Fibroblast of lung (primary cell): Measurements from ENCODE around the gene PLCB2. TPM values are rescaled to one million over a fixed set of nuclear protein-coding genes. Genes with fewer than 3 reads are reported as not detected.

Source experiments
- DNase-seq, 2 donors: peaks; one replicate each; pipeline versions ENCODE4 v3.0.0 to v3.0.0-alpha.2; 2010; ENCODE audit warnings: low read depth in 2 of 2
- H2AFZ ChIP-seq: 2 replicates; pipeline ENCODE4 v1.5.1; 2012; ENCODE audit warnings: low read length, control low read depth, inconsistent platforms
- H3K27ac ChIP-seq: 2 replicates; pipeline ENCODE4 v1.5.1; 2011; ENCODE audit warnings: low read length, control low read depth; ENCODE audit not compliant: insufficient read depth
- H3K27me3 ChIP-seq: 2 replicates; pipeline ENCODE4 v1.5.1; 2011; ENCODE audit warnings: mild to moderate bottlenecking, low read length; ENCODE audit not compliant: control insufficient read depth, insufficient read depth
- H3K36me3 ChIP-seq: 2 replicates; pipeline ENCODE4 v1.5.1; 2011; ENCODE audit warnings: low read length; ENCODE audit not compliant: control insufficient read depth, insufficient read depth
- H3K4me1 ChIP-seq: 2 replicates; pipeline ENCODE4 v1.5.1; 2011; ENCODE audit warnings: low read length; ENCODE audit not compliant: control insufficient read depth, insufficient read depth; ENCODE audit errors: extremely low read depth
- H3K4me2 ChIP-seq: 2 replicates; pipeline ENCODE4 v1.5.1; 2011; ENCODE audit warnings: low read length, control low read depth; ENCODE audit not compliant: insufficient read depth; ENCODE audit errors: extremely low read depth
- H3K4me3 ChIP-seq, 4 experiments: fragments of 200-600 bp in 1 of 4; sonication (generic) in 1 of 4; replicated peaks in 1 of 4; 2 replicates each; pipeline ENCODE4 v1.5.1; 2011 to 2016; ENCODE audit warnings: low read length in 4 of 4, low read depth in 3 of 4, mild to moderate bottlenecking in 3 of 4, control low read depth in 2 of 4, inconsistent platforms in 1 of 4, mixed read lengths in 1 of 4; ENCODE audit not compliant: insufficient read depth in 1 of 4; ENCODE audit errors: control extremely low read depth in 1 of 4
- H3K79me2 ChIP-seq: 2 replicates; pipeline ENCODE4 v1.5.1; 2012; ENCODE audit warnings: mild to moderate bottlenecking, low read length, inconsistent platforms; ENCODE audit not compliant: control insufficient read depth, insufficient read depth
- H3K9ac ChIP-seq: 2 replicates; pipeline ENCODE4 v1.5.1; 2011; ENCODE audit warnings: mild to moderate bottlenecking, low read length, control low read depth; ENCODE audit not compliant: insufficient read depth
- H3K9me3 ChIP-seq: 2 replicates; pipeline ENCODE4 v1.5.1; 2012; ENCODE audit warnings: low read depth, low read length; ENCODE audit not compliant: control insufficient read depth, insufficient read depth
- H4K20me1 ChIP-seq: 2 replicates; pipeline ENCODE4 v1.5.1; 2011; ENCODE audit warnings: low read length; ENCODE audit not compliant: control insufficient read depth, insufficient read depth; ENCODE audit errors: extremely low read depth
- CTCF ChIP-seq, 2 donors: IDR thresholded peaks in 1 of 2; conservative IDR thresholded peaks in 1 of 2; 1 replicate in 1 of 2; 2 replicates in 1 of 2; pipeline ENCODE4 v1.5.1; 2011 to 2012; ENCODE audit warnings: low read length in 2 of 2, control low read depth in 1 of 2, inconsistent platforms in 1 of 2, low read depth in 1 of 2, mild to moderate bottlenecking in 1 of 2
- EZH2 ChIP-seq: IDR thresholded peaks from 2 replicates; pipeline ENCODE4 v1.5.1; 2012; ENCODE audit warnings: low read length, control low read depth, mild to moderate bottlenecking; ENCODE audit errors: missing control alignments
- polyA plus RNA-seq, 2 donors: library from polyadenylated mRNA; depleted of rRNA in 1 of 2; stranded (reverse) in 1 of 2; unstranded in 1 of 2; fragments of >200 nt; gene quantifications; 2 replicates each; pipeline ENCODE4 v1.2.1, GENCODE V29; 2011 to 2012; ENCODE audit warnings: missing spikeins in 1 of 2
- total RNA-seq: library from RNA; depleted of rRNA; stranded (reverse); fragments of >200 nt; gene quantifications from 2 replicates; pipeline ENCODE4 v1.2.1, GENCODE V29; 2014

PLCB2 gene
- total and polyA plus RNA-seq, 2 donors (not counting 1 experiment from before 2014, with no cell fraction given): under 0.01 to 0.40 TPM

DNA sequence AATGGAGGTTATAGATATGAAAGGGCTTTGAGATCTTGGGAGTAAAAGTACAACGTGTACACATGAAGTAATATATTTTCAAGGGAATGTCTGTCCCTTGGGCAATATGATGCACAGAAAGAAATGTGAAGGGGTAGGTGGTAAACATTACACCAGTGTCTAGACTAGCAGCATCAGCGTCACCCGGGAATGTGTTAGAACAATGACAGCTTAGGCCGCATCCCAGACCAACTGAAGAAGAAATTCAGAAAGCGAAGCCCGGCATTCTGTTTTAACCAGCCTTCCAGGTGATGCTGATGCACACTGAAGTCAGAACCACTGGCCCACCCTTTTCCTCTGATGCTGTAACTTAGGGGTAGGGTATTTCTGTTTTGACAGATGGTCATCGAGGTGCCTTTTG lies 22.1 kb upstream of the PLCB2 start:
- DNase-seq: no peak
- H3K9me3 ChIP-seq: no peaks in the 10 kb centered on the region
- no peak overlapping the region for H3K9ac ChIP-seq
- H3K4me3 ChIP-seq: no peak overlapping the region
- peaks cover 12% of the 10 kb centered on the region for H3K4me1 ChIP-seq
- H3K4me2 ChIP-seq: no peak overlapping the region
- H3K79me2 ChIP-seq: peaks cover 2% of the 10 kb centered on the region
- no peak overlapping the region for H2AFZ ChIP-seq
- H3K27ac ChIP-seq: no peak overlapping the region
- H3K27me3 ChIP-seq: no peaks in the 10 kb centered on the region
- no peak for TF ChIP-seq EZH2
- H4K20me1 ChIP-seq: no peaks in the 10 kb centered on the region
- H3K36me3 ChIP-seq: peaks cover 3% of the 10 kb centered on the region

- no peaks in the 10 kb centered on the region for H3K27me3 ChIP-seq
- H3K9ac ChIP-seq: no peak overlapping the region
- H4K20me1 ChIP-seq: no peaks in the 10 kb centered on the region
- TF ChIP-seq EZH2 (no peak), CTCF (conservative IDR thresholded peaks at IDR 0.05 in 1 of 2, IDR thresholded peaks at IDR 0.05 in 1 of 2; ENCODE audit: low read depth in 1 of 2, low read length in 2 of 2) (no peak)
- DNase-seq: no peak
- peaks cover 8% of the 10 kb centered on the region for H3K4me1 ChIP-seq
- H3K4me2 ChIP-seq: no peak overlapping the region
- H3K36me3 ChIP-seq: no peaks in the 10 kb centered on the region
- H3K4me3 ChIP-seq: no peak overlapping the region
- no peak overlapping the region for H3K27ac ChIP-seq
- H3K79me2 ChIP-seq: peaks cover 4% of the 10 kb centered on the region
- H3K9me3 ChIP-seq: no peaks in the 10 kb centered on the region
- no peak overlapping the region for H2AFZ ChIP-seq
Measured at GRCh38 chr15:40328751-40329150, 21.0 kb upstream of the PLCB2 start.

- peak in 1 of 2 donors; percentile 76 for DNase-seq
- Histone ChIP-seq H4K20me1 (no peaks in the 10 kb centered on the region), H3K4me1 (peaks cover 6% of the 10 kb centered on the region), H3K9me3 (no peaks in the 10 kb centered on the region), H3K4me2 (no peak overlapping the region), H3K9ac (no peak overlapping the region), H3K27me3 (no peaks in the 10 kb centered on the region), H3K27ac (no peak overlapping the region), H3K4me3 (no peak overlapping the region), H3K36me3 (no peaks in the 10 kb centered on the region), H3K79me2 (peaks cover 4% of the 10 kb centered on the region), H2AFZ (no peak overlapping the region)
- TF ChIP-seq CTCF (conservative IDR thresholded peaks at IDR 0.05 in 1 of 2, IDR thresholded peaks at IDR 0.05 in 1 of 2; ENCODE audit: low read depth in 1 of 2, low read length in 2 of 2) (no peak), EZH2 (no peak)
Measured at GRCh38 chr15:40328176-40328575, 20.4 kb upstream of the PLCB2 start.
